Measurements from ENCODE around the gene TTLL11.

The TTLL11 gene

DNA sequence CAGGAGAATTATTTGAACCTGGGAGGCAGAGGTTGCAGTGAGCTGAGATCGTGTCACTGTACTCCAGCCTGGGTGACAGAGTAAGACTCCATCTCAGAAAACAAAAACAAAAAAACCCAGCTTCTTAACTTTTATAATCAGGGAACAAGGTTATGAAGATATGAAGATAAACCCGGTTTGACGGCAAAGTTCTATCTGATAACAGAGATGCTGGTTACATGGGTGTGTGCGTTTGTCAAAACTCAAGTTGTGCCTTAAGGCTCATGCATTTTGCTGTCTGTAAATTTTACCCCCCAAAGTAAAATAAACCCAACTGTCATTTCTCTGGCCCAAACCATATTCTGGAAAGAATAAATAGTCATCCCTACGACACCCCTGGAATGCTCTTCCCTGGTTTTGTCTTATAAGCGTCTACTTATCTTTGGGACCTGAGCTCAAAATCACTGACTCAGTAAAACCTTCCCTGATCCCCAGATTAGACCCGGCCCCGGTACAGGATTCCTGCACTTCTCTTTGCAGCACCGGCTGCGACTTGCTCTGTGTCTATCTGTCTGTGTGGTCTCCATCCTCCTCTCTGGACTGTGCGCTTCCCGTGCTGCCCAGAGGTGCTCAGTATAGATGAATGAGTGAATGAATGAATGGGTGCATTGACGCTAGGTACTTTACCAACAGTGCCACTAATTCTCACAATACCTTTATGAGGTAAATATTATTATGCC is 269.5 kb downstream of the TTLL11 start:
- no peak for DNase-seq

DNA sequence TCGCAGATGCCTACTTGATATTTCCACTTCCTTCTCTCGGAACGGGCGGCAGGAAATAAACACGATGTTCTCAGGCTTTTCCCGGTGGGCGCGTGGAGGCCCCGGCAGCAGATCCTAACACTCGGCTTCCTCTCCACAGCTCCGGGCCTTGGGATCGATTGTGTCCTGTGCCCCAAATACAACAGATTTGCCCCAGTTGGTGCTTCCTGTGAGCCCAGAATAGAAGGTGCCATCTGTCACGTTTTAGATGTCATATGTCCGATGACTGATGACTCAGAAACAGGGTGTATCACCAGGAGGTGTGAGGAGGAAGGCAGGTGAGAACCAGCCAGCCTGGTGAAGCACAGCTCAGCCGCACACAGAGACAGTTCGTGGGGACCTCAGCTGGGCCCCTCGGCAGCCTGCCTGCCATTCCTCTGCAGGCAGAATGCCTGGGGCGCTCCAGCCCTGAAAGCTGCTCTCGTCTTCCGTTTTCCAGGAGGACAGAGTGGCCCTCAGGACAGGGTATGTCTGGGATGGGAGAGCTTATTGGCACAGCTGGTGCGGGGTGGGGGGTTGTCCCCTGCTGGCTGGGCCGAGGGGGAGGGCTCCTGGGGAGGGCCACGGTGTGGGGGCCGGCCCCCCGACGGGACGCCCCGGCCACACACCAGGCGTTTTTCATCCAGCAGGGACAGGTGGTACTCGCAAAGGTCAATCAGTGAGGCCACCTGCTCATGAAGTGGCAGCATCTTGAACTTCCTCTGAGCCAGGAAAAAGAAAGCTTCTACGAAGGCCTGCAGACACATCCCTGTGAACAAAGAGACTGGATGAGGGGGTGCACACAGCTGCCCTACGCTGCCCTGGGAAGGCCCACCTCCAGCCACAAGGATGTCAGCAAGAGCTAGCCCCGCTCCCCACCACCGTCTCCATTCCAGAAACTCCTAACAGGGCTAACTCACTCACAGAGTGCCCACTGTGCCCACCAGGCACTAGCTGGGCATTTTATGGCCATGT is 270.7 kb downstream of the TTLL11 start:
- no peak for DNase-seq

DNA sequence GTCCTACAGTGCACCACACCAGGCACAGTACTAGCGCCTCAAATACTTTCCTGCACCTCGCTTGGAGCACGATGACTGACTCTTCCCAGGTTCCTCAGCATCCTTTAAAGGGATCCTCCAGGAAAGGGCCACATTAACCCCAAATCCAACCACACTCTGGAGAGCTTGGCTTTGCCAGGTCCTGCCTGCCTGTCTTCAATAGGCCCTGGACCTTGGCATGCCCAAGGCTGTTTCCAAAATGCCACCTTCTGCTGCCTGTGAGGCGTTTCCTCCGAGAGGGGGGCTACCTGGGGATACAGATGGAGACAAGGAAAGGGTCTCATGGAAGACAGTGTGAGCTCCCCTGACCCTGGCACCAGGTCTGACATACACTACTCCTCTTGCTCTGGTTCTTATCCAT is 271.8 kb downstream of the TTLL11 start:
- no peak for DNase-seq

DNA sequence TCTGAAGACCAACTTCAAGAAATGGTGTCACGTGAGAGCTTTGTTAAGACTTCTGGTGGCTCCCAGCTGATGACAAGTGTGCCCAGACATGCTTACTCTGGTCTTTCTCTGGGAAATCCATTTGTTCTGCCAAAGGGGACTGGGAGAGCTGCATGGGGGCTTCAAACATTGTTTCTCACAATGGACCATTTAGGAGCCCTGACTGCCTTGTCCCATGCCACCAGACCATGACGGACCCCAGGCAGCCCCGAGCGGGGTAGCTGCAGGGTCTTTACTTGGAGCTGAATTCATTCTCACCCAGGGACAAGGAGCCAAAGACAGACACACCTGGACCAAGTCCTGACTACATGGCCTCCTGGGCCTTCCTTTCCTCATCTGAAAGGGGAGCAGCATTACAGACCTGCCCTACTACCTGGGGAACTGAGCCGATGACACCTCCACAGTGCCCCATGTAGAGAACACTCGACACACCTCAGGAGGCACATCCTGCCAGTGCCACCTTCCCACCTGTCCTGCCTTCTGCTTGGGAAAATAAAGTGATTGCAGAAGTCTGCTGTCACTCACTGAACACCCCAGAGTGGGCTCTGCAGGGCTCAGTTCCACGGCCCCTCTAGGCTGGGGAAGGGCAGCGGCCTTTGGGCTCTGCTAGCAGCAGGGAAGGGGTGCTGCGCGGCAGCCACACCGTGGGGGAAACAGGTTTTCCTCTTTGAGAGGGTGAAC is 272.7 kb downstream of the TTLL11 start:
- DNase-seq = no peak

DNA sequence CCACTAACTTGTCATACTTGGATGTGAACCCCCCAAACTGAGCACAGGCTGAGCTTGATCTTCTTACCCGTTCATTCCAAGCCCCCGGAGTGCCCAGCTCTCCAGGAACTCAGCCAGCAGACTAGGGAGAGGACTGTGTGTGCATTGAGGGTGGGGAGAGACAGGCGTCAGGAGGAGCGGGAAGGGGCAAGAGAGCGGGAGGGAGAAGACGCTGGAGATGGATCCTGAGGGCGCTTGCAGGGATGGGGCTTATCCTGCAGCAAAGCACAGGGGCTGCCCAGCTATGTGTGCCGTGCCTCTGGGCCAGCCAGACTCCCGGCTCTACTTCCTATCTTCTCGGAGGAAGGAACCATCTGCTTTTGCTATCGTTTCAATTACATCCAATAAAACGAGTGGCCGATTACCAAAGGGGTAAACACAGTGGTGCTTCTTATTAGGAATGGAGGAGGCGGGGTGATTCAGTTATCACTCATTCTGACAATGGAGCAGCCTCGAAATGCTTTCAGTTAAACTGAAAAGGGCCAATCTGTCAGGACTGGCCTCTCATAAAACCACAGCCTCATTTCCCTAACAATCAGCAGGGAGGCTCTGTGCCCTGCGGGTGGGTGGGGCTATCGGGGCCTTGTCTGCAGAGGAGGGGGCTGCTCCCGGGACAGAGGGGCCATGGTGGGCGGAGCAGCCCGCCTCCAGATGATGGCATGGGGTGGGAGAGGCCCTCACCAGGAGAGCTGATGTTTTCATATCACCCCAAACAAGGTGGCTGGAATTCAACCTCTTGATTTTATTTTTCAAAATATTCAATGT is 273.5 kb downstream of the TTLL11 start:
- DNase-seq = no peak

DNA sequence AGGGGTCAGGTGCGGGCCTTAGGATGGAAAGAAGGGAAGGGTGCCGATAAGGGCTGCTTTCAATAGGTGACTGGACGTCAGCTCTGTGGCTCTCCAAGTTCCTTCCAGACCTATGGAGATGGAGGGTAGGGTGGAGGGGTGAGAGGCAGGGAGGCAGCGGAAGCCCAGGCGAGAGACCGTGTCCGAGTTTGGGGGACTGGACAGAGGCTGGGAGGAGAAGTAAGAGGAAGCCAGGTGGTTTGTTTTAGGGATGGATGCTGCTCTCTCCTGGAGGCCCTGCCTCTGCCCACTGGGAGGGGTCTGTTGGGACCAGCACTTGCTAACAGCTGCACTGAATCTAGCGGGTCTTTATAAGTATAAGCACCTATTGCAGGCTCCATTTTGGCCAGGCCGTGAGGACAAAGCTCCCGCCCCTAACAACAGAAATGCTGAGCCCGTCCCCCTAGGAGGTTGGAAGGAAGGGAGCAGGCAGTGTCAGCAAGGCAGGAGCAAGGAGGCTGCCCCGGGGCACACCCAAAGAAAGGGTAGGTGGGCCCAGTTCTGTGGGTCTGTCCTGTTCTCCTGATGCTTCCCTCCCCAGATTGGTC is 274.2 kb downstream of the TTLL11 start:
- no peak for DNase-seq

DNA sequence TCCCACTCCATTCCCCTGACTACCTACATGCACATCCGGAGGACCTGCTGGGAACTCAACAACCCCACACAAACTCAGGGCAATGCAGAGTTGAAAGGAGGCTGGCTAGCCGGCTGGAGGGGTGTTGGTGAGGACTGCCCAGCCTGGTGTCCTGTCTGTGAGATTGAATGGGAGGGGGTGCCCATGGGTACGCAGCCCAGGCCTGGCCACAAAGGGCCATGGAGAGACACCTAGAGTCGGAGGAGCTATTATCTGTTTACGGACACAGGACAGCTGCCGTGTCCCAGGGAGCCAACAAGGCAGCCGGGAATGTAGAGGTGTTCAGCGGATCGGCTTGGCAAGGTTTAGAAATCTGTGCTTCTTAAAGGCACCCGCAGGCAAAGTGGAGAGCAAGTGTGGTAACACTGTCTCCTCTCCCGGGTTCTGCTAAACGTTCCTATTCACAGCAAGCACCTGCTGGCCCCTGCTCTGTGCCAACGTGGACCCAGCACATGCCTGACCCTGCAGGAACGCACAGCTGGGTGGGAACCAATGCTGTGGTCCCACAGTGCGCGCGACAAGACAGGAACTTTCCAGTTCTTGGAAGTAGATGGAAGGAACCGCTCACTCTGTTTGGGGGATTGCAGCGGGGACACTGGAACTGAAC is 275.0 kb downstream of the TTLL11 start:
- no peak for DNase-seq

DNA sequence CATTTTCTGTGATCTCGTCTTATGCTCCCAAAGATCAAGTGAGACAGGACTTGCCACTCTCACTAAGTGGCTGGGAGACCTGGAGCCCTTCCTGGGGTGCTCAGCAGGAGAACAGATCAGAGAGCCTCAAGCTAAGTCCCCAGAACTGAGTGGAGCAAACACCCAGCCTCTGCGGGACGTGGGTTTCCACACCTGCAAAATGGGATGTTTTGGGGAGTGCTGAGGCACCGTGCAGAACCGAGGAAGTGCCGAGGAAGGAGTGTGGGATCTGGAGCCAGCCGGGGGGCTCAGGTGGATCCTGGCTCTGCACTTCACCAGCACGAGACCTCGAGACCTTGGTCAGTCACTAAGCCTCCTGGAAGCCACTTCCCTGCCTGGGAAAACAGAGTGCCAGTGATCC is 275.6 kb downstream of the TTLL11 start:
- no peak for DNase-seq

DNA sequence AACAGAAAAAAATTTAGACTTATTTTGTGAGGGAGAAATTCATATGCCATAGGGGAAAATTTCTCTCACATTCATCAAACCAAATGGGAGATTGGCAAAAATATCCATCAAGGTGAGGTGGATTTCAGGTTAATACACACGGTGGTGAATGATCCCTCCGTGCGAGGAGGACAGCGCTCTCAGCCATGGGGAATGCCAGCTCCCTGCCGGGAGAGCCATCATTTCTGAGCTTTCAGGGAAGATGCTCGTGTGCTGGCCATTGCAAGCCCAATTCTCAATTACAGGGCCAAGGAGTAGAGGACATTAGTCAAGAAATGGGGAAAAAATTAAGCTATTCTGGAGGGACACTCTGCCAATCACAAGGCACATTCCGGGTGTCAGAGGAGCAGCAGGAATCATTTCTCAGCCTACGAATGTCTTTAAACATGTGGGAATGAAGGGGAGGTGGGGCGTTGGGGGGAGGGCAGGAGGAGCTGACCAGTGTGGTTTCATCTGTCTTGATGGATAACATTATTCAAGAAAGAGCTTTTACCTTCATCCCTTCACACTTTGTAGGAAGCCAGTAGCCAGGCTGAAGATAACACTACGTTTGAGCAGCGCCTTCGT is 276.2 kb downstream of the TTLL11 start:
- DNase-seq = no peak

DNA sequence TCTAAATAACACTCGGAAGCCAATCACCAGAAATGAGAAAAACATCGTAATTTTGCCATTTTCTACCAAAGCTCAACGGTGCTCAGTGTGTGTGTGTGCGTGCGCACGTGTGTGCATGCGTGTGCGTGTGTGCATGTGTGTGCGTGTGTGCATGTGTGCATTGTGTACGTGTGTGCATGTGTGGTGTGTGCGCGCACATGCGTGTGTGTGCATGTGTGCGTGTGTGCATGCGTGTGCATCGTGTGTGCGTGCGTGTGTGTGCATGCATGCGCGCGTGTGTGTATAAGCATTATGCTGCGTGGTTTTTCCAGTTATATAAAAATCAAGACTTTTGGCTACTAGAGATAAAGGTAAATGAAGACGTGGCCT is 276.7 kb downstream of the TTLL11 start:
- DNase-seq = no peak

DNA sequence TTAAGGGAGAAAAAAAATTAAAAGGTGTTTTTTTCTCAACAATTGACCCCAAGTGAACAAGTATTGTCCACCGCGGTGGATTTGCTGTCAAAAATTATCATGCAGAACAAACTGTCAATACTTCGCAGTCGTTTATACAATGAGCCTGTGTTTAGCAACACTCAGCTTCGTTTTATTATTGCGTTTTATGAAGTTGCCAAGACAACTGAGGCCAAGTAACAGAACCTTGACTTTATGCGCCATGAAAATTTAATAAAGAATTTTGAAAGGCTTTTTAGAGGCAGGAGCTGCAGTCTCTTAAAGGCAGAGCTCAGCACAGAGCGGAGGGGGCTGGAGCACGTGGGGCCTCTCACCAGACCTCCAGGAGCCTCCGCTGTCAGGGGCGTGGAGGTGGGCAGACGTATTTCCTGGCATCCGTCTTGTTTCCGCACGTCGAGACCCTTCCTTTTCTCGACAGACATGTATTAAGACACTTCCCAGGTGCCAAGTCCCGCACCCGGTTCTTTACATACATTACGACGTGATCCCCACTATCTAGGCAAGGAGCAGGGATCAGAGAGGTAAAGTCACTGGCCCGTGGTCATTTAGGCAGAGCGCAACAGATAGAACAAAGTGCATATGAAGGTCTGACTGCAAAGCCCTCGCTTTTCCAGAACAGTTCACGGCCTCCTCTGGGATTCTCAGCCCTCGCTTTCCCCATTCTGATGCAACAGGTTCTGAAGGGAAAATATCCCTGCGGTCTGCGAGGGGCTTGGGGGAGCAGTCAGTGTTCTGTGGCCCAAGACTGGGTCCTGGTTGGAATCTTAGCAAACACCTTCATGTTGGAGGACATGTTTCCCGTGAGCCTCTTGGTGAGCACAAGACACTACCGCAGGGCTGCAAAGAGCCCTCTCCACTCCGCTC is 277.3 kb downstream of the TTLL11 start:
- no peak for DNase-seq

DNA sequence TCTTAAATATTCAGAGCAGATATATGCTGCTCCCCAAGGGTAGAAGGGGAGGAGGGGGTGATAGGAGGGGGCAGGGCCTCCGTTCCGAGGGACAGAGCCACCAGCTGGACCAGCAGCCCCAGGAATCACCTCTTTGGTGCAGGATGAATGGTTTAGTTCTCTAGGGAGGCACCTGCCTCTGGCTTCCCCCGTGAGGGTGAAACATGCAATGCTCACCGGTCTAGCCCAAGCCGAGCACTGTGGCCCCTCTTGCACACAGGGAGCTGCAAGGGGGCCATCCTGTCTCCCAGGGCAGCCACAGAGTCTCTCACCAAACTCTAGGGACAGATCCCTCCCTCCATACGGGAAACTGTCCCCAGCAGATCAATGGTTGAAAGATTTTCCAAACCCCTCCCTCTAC is 278.0 kb downstream of the TTLL11 start:
- DNase-seq = no peak

DNA sequence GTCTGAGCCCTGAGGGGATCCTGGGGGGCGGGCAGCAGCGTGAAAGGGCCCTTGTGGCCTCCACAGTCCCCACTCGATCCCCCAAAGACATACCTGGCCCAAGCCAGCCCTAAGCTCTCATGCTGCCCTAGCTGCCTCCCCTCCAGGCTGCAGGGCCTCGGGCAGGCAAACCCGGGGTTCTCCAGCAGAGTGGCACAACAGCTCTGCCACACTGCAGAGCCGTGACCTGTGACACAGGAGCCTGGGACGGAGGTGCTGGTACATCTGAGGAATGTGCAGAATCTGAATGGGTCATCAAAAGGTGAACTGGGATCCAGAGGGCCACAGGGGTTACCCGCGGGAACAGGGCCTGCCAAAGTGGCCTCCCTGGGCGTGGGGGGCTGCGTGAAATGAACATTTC is 278.5 kb downstream of the TTLL11 start:
- DNase-seq = no peak

DNA sequence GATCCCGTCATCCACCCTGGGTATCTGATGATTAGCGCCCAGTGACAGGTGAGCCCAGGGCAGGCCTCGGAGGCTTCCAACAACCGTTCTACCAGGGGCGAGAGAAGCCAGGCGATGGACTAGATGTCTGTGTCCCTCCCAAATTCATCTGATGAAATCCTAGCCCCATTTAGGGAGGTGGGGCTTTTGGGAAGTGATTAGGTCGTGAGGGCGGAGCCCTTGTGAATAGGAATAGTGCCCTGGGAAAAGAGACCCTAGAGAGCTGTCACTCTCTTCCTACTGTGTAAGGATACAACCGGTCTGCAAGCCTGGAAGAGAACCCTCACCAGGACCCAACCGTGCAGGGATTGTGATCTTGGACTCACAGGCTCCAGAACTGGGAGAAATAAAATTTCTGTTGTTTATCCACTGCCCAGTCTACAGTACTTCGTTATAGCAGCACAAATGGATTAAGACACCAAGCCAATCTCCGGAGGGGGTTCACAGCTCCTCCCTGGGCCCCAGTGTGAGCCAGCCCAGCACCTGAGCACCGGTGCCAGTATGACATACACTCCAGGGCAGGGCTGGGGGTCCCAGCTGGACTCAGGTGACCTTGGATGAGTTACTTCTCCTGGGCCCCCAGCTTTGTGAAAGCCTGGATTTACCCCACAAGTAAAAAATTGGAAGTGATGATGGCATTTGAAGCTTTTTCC is 279.4 kb downstream of the TTLL11 start:
- DNase-seq = no peak

DNA sequence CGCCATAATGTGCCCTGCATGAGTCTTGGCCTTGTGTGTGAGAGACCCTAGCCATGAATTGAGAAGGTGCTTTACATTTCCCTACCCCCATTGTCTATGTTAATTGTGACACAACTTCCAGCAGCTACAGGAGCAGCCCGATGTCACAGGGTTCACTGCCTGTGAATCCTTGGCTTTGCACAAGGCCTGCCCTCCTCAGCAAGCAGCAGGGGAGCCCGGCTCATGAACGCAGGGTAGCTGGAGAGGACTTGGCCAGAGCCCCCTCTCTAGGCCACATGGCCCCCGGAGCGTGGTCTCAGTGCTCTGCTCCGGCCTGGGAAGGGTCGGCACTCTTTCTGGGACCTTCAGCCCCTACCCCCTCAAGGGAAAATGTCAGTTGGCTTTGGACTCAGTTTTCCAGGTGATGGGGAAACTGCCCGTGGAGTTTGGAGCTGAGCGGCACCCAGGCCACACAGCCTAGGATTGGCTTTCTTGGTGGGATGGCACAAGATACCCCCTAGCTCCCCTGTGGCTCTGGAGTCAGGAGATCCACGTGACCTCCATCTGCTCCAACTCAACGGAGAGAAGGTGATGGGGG is 280.9 kb downstream of the TTLL11 start:
- no peak for DNase-seq

DNA sequence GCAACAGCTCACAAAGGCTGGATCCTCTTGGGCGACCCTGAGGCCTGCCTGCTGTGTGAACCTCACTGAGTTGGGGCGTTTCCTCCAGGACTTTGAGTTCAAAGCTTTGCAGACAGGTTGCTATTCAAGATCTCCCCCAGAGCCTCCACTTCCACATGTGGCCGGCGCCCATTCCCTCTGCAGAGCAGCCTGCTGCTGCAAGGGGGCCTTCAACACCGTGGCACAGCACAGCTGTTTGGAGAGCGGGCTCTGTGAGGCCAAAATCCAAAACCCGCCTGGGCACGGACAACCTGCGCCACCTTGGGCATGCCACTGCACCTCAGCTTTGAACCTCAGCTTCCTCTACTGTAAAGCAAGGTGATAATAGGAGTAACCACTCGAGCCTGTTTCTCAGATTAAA is 281.4 kb downstream of the TTLL11 start:
- DNase-seq = no peak

DNA sequence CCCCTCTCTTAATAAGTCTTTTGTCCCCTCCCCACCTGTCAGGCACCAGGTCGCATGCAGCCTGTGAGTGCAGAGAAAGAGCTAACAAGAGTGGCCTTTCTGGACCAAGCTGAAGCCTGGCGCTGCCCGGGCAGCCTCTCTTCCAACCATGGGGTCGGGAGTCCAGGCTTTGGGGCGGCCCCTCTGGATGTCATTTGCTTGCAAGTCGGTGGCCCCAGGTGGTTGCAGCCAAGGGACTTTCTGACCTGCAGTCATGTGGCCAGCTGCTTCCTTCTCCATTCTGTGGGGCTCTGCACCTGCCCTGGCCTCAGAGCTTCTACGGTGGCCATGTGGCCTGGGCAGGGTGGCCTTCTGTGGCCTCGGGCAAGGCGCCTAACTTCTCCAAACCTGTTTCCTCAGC is 282.0 kb downstream of the TTLL11 start:
- DNase-seq = no peak

DNA sequence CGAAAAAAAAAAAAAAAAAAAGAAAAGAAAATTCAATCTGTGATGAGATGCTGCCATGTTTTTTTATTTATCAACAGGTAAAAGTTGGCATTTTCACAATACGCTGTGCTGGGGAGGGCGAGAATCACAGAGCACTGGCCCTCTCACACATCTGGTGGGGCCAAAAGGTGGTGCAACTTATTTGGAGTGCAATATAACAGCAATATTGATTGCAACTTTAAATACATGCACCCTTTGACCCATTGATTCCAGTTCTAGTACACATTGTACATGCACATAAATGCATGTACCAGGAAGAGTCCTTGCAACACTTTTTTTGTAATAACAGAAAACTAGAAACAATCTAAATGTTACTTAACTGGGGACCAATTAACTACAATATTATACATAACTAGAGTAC is 282.6 kb downstream of the TTLL11 start:
- DNase-seq = no peak

DNA sequence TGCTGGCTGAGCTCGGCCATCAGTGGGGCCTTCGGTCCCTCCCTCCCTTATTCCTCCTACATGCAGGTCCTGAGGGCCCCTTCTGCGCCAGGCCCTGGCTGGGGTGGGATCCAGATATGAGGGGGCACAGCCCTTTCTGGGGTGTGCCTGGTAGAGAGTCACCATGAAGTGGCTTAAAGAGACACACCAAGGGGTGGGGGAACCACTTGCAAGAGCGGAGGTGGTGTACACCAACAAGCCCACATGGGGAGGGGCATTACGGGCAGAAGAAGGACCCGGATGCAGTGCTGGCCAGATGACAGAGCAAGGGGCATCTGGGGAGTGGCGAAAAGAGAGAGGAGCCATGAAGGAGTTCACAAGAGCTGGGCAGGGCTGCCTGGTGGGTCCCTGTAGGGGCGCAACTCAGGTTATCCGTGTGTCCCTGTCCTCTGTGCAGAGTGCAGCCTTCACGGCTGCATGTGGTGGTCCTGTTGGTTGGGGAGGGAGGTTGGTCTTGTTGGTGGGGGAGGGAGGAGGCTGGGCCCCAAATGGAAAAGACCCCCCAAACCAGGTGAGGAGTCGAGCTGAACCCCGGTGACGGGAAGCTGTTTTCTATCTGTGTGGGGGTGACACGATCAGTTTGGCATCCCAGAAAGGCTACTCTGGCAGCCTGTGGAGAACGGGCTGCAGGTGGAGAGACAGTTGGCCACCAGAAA is 283.6 kb downstream of the TTLL11 start:
- DNase-seq = no peak
